EH (cell line): ENCODE measurements around the gene OR3A2.
A peak's percentile ranks its signal among the peaks of the same experiment; 100 is the strongest.
"Not testable (repeated sequence)": the region's sequence is repeated elsewhere in the genome, so short reads cannot be mapped to it uniquely, and the experiment has no call there.

Source experiments
- DNase-seq: peaks from one replicate; pipeline ENCODE4 v3.0.0-alpha.2; 2015; ENCODE audit warnings: low read depth

Gene OR3A2

DNA sequence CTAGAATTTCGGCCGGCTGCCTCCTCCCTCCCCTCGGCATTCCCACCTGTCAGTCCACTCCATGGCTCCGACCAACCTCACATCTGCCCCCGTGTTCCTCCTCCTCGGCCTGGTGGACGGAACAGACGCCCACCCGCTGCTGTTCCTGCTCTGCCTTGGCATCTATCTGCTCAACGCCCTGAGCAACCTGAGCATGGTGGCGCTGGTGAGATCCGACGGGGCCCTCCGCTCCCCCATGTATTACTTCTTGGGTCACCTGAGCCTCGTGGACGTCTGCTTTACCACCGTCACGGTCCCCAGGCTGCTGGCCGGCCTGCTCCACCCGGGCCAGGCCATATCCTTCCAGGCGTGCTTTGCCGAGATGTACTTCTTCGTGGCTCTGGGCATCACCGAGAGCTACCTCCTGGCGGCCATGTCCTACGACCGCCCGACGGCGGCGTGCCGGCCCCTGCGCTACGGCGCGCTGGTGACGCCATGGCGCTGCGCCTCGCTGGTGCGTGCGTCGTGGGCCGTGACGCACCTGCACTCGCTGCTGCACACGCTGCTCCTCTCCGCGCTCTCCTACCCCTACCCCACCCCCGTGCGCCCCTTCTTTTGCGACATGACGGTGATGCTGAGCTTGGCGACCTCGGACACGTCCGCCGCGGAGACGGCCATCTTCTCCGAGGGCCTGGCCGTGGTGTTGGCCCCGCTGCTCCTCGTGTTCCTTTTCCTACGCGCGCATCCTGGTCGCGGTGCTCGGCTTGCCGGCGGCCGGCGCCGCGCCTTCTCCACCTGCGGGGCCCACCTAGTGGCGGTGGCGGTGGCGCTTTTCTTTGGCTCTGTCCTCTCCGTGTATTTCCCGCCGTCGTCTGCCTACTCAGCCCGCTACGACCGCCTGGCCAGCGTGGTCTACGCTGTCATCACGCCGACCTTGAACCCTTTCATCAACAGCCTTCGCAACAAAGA, at the start of gene OR3A2:
OR3A2 (minus strand) TSS at position 440 of the 948 bp plus-strand sequence.
- no peak for DNase-seq

DNA sequence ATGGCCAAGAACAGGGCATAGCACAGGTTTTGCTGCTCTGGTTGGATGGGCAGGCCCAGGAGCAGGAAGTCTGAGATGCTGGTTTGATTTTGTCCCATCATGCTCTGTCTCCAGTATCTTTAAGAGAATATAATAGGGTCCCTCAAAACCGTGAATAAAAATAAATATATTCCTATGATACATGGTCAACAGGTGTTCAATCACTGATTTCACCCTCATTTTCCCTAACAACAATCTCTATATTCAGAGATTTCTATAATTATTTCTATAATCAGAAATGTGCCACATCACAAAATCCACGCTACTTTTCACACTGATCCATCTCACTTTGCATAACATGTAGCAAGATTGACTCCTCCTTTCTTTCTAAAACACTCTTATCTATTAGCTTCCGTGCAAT, 47.6 kb upstream of the OR3A2 start, which contains the start of gene OR1E2:
OR1E2 (minus strand) TSS at position 101 of the 400 bp plus-strand sequence; CDS start at position 101, 0 bp downstream.
- DNase-seq, result no peak

DNA sequence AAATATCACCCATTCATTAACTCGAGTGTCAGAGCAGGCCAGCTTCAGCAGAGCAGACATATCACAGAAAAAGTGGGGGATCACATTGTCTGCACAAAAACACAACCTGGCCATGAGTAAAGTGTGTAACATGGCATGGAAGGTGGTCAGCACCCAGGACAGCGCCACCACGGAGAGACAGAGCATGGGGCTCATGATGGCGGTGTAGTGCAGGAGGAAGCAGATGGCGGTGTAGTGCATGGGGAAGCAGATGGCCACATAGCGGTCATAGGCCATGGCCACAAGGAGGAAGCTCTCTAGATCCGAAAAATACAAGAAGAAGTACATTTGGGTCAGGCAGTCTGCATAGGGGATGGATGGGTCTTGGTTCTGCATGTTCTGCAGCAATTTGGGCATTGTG, 47.1 kb upstream of the OR3A2 start:
- peak; percentile 4 for DNase-seq

DNA sequence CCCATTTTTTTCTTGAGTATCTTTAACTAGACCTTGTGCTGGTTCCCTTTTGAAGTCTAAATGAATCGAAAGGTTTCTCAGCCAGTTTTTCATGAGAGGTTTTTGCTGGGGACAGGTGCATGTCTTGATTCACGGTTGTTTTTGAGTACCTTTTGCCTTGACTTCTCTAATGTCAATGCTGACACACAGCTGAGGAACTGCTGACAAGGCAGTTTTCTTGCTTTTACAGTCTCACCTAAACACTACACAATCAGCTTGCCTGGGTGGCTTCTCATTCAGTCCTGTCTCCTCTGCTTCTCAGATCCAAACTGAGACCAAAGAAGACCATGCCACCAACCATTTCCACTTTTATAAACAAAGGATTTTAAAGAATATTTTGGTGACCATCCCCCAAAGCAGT, 32.1 kb upstream of the OR3A2 start:
- DNase-seq, result no peak

DNA sequence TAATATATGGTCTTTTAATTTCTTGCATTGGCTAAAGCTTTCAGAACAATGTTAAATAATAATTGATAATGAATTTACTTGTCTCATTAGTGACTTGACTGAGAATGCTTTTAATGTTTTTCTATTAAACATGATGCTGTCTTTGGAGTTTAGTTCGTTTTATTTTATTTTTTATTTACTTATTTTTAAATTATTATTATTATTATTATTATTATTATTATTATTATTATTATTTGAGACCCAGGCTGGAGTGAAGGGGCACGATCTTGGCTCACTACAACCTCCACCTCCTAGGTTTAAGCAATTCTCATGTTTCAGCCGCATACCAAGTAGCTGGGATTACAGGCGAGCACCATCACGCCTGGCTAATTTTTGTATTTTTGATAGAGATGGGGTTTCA, 29.5 kb upstream of the OR3A2 start:
- DNase-seq, result no peak

DNA sequence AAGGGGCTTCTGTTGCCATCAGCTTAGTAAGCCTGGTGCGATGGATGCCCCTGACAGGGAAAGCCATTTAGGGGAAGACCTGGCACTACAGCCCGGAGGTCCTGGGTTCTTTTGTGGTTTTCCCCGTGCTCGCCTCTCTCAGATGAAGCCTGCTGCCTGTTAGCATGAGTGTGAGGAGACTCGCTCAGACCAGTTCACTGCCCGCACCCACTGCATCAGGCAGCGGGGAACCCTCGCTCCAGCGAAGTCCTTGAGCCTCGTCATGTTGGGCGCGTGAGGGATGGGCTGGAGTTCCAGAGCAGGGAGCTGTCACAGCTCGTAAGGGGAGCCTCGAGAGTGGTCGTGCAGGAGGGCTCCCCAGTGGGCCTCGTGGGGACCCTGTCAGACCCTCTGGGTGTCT, 26.1 kb upstream of the OR3A2 start:
- not testable (repeated sequence) for DNase-seq

DNA sequence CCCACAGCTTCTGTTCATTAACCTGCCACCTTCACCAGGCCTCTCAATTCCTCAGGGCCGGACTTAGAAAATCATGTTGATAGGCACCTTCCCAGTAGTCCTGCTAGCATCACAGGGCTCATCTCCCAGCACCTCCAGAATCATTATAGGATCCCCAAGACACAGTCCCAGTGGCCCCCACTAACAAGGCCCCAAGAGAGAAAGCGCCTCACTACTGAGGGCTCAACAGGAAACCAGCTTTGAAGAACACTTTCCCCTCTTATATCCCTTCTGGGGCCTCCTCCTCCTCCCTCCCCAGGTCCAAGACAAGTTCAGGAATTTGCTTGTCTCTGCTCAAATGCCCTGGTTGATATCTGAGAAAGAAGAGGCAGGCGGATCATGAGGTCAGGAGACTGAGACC, 25.0 kb upstream of the OR3A2 start, which contains the start of gene OR3A3:
OR3A3 (plus strand) TSS at position 301 of the 400 bp plus-strand sequence.
- no peak for DNase-seq

DNA sequence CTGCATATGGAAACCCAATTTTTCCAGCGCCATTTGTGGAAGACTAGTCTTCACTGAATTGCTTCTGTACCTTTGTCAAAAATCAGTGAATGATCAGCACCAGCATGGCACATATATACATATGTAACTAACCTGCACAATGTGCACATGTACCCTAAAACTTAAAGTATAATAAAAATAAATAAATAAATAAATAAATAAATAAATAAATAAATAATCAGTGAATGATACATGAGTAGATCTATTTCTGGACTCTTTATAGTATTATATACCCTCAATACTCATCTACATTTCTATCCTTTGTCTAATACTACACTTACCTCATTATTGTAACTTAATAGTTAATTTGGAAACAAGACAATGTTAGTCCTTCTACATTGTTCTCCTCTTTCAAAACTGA, 17.7 kb upstream of the OR3A2 start:
- DNase-seq, result not testable (repeated sequence)

DNA sequence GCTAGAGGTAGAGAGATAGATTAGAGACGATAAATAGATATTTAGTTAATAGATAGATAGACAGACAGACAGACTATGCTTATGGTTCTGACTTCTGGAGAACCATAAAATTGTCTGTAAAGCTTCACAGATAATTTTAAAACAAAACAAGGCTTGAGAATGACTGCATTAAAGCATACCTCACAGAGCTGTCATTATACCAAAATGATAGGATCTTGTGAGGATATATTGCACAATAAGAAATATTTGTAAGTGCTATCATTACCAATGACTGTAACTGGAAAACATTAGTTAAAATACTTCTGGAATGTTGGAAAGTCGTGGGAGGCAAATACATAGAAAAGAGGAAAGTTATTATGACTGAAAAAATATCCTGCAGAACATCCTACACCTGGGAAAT, 15.7 kb upstream of the OR3A2 start:
- no peak for DNase-seq

DNA sequence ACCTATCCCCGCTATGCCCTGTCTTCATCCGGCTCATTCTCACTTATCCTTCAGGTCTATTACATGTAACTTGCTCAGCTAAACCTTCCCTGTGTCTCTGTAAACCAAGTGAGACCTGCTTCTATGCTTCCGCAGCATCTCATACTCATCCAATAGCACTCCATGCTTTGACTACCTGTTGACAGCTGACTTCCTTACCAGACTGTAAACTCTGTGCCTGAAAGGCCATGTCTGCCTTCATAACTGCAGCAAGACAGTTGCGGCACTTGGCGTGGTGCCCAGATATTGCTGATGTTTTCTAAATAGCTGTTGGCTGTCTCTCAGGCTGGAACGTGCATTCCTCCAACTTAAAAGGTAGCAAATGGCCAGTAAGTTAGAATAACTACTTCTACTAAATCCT, 13.9 kb upstream of the OR3A2 start:
- DNase-seq, result no peak

DNA sequence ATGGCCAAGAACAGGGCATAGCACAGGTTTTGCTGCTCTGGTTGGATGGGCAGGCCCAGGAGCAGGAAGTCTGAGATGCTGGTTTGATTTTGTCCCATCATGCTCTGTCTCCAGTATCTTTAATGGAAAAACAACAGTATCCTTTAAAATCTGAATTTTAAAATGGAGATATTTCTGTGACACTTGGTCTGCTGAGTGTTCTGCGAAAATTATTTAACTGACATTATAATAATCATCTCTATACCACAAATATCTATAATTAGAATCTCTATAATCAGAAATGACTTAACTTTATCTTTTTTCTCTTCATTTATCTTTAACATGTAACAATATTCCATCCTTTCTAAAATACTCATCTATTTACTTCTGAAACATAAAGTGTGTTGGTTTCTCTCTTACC, 12.2 kb upstream of the OR3A2 start, which contains the start of gene OR1E1:
OR1E1 (minus strand) TSS at position 101 of the 400 bp plus-strand sequence; CDS start at position 101, 0 bp downstream.
- no peak for DNase-seq

DNA sequence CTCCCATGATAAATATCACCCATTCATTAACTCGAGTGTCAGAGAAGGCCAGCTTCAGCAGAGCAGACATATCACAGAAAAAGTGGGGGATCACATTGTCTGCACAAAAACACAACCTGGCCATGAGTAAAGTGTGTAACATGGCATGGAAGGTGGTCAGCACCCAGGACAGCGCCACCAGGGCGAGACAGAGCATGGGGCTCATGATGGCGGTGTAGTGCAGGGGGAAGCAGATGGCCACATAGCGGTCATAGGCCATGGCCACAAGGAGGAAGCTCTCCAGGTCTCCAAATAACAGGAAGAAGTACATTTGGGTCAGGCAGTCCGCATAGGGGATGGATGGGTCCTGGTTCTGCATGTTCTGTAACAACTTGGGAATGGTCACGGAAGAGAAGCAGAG, 11.7 kb upstream of the OR3A2 start:
- DNase-seq, result not testable (repeated sequence)

DNA sequence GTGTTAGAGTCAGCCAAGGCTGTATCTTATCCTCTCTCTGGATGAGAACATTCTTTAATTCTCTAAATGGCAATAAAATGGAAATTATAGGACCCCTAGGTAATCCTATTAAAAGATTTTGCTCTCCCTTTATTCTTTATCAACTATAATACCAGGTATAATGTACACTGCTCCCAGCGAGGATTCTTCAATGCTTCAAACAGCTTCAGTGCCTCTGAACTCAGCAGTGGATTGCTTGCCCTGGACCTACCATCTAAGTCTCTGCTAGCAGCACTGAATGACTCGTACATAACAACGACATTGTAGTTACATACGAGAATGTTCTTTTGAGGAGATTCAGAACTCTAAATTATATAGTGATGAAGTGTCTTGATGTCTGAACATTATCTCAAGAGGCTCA, 3.7 kb upstream of the OR3A2 start:
- no peak for DNase-seq

DNA sequence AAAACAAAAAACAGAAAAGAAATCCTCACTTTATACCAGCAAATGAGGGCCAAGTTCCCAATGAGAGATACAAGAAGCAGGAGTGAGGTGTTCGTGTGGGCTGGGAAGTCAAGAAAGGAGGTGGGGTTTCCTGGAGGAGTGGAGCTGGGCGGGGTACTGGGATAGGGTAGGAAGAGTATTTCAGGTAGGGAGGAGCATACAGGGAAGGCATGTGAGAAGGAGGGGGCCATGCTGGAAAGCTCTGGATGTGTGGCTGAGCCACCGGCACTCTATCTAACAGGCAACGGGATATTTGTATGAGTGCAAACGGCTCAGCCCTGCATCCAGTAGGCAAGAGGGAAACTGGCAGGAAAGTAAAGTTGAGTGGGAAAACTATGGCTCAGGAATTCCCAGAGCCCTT, 4.2 kb downstream of the OR3A2 start:
- DNase-seq, result no peak

DNA sequence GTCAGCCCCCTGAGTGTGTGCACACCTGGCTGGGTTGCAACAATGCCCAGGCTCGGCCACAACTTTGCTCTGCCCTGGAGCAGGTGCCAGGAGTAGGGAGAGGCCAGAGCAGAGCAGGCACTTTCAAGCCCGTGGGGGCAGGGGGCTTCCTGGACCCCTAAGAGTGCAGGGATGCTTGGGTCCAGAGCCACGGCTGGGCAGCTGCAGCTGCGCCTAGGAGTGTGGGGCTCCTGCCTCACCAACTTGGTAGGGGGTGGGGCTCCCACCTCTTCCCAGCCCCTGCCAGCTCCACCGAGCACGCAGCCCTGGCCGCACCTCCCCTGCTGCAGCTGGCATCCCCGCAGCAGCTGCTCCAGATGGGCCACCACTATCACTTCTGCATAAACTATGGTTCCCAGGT, 7.8 kb downstream of the OR3A2 start:
- no peak for DNase-seq

DNA sequence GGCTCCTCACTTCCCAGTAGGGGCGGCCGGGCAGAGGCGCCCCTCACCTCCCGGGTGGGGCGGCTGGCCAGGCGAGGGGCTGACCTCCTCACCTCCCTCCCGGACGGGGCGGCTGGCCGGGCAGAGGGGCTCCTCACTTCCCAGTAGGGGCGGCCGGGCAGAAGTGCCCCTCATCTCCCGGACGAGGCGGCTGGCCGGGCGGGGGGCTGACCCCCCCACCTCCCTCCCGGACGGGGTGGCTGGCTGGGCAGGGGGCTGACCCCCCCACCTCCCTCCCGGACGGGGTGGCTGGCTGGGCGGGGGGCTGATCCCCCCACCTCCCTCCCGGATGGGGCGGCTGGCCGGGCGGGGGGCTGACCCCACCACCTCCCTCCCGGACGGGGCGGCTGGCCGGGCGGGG, 14.9 kb downstream of the OR3A2 start:
- not testable (repeated sequence) for DNase-seq

DNA sequence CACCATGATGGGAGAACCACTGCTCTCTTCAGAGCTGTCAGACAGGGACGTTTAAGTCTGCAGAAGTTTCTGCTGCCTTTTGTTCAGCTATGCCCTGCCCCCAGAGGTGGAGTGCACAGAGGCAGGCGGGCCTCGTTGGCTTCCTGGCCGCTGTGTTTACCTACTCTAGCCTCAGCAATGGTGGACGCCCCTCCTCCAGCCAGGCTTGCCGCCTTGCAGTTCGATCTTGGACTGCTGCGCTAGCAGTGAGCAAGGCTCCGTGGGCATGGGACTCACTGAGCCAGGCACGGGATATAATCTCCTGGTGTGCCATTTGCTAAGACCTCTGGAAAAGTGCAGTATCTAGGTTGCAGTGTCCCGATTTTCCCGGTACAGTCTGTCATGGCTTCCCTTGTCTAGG, 43.3 kb downstream of the OR3A2 start:
- not testable (repeated sequence) for DNase-seq

DNA sequence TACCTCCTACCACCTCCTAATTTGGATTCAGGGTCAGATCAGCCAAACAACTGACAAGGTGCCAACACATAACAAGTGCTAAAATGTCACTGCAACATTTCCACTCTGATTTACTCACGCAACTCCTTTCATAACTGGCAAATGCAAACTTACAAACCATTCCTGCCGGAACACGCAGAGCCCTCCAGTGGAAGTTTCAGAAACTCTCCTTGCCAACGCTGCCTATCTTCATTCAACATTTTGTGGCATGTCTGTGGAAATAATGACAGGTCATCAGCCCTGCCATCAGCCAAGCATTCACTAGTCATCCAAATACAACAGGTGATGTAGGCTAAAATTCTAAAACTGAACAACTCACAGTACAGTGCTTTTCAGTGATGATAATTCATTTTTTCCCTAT, 50.2 kb downstream of the OR3A2 start:
- no peak for DNase-seq

DNA sequence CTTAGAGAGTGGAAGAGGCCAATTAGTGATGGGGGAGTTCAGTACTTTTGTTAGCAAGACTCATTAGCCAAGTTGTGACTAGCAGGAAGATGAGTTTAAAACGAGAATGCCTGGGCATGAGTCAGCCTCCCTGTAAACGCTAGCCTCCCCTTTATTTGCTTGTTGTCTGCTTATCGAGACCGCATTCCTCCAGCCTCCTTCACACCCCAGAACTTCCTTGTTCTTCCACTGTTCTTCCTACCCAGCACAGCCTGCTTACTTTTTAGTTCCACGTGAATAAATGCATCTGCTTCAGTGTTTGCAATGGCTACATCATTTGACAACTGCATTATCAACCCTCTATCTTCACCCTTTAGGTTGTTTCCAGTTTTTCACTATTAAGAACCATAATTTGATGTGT, 67.8 kb downstream of the OR3A2 start:
- no peak for DNase-seq

DNA sequence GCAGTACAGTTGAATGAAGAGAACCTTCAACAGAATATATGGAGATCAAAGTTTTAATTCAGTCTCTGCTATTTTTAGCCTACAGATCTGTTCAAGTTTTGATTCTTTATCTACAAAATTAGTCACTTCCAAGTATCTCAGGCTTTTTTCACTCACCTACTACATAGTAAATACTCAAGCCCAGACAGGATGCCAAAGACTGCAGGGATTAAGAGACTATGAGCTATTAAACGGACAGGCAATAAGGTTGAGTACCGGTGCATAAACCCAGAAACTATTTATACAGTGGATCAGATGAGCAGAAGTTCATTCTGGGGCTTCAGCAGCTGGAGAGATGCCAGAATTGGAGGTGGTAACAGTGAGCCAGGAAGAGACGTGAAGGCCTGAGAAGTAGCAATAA, 69.3 kb downstream of the OR3A2 start:
- no peak for DNase-seq

DNA sequence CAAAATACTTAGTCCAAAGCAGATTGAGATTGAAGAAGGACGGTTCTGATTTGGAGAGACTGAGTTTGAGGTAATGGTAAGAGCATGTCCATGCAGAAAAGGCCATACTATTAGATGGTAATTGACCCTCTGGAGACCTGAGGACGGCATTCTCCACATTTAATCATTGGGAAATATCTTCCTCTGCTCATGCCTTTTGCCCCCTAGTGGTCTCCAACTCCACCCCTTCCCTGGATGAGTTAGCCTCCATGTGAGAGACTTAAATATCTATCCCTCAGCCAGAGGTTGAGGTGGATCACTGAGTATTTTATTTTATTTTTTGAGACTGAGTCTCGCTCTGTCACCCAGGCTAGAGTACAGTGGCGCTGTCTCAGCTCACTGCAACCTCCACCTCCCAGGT, 77.5 kb downstream of the OR3A2 start:
- no peak for DNase-seq

DNA sequence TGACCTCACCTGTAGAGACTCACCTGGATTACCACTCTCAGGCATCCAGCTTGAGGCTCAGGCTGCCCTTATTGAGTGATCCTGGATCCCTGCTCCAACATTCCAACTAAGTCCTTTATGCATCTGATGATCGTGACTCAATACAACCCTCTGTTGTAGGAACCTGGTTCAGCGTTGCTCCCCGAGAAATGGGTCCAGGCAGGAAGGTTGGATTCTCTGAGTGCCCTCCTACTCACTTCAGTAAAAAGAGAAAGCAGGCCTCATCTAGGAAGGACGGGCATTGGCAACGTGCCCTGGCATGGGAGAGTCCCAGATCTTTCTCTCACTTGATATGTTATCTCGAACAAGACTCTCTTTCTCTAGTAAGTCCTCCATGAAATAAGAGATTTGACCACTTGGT, 87.8 kb downstream of the OR3A2 start, which contains the start of gene OR3A1:
OR3A1 (minus strand) TSS at position 101 of the 400 bp plus-strand sequence. CDS start 5,778 bp downstream, outside the sequence.
- DNase-seq, result no peak

DNA sequence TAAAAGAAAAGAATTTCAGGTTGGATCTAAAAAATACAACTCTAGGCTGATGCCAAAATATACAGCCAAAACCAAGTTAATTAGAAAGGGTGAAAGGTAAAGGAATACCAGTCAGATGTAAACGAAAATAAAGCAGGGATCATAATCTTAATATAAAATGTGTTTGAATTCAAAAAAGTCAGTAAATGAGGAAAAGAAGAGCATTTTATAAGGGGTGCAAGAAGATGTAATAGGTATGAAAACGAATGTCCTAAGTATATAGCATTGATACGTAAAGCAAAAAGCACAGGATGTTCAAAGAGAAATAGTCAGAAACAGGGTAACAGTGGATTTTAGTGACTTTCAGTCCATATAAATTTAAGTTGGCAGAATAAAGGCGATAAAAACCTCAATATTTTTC, 90.5 kb downstream of the OR3A2 start:
- DNase-seq, result no peak
